GM12875 (cell line): Measurements from ENCODE around the gene FOXL2.
A peak's percentile ranks its signal among the peaks of the same experiment; 100 is the strongest.

Experiments
- H3K4me3 ChIP-seq: one replicate; pipeline ENCODE4 v1.5.1; 2011; ENCODE audit warnings: low read depth, low read length, control low read depth
- TF ChIP-seq, protein P1 (sequence below): IDR thresholded peaks from 2 replicates; pipeline ENCODE4 v1.5.1; 2011; ENCODE audit warnings: low read depth, mild to moderate bottlenecking, control low read depth, inconsistent platforms, low read length, moderate library complexity, borderline replicate concordance; ENCODE audit not compliant: insufficient read depth

Gene FOXL2

DNA sequence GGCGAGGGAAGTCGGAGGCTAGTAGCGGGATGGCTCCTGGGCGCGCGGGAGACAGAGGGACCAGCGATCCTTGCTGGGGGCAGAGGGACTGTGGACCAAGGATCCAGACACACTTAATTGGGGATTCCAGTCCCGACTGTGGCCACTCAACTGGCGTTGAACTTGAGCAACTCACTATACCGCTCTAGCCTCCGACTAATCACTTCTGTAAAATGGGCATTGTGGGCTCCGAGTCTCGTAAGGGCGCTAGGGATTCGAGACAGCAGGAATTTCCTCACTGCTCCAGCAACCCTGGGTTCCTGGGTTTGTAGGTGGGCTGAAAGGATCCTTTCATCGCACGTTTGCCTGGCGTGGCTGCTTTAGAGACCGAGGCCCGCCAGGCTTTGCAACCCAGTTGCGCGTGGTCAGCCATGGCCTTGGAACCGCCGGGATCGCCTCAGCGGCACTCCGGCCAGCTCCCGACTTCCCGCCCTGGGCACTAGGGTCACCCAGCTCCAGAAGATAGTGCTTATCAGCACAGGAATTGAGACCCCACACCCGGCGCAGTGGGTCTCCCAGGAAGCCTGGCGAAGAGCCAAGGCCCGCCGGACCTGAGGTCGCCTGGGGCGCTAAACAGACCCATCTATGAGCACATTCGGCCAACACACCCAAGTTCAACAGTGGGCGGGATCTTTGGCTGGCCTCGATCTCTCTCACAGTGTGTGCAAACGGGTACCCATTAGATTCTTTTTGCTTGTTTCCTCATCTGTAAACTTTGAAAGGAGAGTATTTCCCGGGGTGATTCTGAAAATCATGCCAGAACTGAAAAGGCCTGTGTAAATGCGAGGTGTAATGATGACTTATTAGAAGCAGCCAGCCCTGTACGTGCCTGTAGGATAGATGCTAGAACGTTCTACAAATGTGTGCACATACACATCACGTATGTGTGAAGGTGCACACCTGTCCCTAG, 9.9 kb downstream of the FOXL2 start:
- TF ChIP-seq, protein P1, sequence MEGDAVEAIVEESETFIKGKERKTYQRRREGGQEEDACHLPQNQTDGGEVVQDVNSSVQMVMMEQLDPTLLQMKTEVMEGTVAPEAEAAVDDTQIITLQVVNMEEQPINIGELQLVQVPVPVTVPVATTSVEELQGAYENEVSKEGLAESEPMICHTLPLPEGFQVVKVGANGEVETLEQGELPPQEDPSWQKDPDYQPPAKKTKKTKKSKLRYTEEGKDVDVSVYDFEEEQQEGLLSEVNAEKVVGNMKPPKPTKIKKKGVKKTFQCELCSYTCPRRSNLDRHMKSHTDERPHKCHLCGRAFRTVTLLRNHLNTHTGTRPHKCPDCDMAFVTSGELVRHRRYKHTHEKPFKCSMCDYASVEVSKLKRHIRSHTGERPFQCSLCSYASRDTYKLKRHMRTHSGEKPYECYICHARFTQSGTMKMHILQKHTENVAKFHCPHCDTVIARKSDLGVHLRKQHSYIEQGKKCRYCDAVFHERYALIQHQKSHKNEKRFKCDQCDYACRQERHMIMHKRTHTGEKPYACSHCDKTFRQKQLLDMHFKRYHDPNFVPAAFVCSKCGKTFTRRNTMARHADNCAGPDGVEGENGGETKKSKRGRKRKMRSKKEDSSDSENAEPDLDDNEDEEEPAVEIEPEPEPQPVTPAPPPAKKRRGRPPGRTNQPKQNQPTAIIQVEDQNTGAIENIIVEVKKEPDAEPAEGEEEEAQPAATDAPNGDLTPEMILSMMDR, result no peak
- H3K4me3 ChIP-seq, result no peak overlapping the region

DNA sequence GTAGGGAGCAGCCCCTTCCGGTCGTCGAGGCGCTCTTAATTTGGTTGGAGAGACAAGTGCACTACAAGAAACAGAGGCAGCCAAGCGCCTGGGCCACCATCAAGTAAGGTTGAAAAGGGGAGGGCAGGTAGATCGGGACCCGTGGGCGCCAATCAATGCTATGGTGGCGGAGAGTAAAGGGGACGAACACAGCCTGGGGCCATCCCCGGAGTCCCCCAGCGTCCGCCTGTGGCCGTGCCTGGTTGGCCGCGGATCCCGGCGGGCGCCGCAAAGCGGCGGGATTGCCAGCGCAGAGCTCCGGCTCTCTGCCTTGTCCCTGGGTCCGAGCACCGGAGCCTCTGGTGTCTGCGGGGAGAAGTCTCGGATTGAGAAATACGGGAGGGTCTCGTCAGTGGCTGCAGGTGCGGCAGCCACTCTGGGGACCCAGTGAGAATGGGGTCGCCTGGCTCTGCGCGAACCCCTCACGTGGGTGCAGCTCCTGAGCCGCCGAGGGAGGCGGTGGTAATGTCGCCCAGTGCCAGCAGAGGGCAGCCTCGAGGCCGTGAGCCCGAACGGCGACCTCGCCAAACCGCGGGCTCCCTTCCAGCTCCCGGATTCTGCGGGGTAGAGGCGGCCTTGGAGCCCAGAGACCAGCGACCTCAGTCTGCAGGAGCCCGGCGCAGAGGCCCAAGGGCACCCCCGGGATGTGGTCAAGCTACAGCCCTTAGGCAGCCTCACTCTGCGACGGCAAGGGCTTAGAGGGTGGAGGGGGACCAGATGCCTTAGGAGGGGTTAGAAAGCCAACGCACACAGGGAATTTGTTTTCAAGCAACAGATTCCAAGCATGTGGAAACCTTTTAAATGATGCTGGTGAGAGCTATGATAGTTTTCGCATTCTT, 10.8 kb downstream of the FOXL2 start:
- TF ChIP-seq, protein P1, result peak; percentile 97
- H3K4me3 ChIP-seq, result no peak overlapping the region

DNA sequence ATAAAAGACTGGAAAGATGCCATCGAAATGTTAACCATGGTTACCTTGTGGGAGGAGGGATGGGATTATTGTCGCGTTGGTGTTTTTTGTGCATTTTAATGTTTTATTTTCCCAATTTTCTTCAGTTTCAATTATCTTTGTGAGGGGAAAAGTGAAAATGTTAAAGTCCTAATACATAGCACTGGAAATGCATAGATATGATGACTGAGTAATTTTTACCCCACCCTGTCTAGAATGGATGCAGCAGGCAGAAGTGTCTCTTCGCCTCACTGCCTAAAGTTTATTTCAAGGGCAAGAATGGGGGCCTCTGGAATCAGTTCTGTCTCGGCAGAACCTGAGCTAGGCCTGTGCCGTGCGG, 11.5 kb downstream of the FOXL2 start:
- TF ChIP-seq, protein P1, result no peak
- H3K4me3 ChIP-seq, result no peak overlapping the region

DNA sequence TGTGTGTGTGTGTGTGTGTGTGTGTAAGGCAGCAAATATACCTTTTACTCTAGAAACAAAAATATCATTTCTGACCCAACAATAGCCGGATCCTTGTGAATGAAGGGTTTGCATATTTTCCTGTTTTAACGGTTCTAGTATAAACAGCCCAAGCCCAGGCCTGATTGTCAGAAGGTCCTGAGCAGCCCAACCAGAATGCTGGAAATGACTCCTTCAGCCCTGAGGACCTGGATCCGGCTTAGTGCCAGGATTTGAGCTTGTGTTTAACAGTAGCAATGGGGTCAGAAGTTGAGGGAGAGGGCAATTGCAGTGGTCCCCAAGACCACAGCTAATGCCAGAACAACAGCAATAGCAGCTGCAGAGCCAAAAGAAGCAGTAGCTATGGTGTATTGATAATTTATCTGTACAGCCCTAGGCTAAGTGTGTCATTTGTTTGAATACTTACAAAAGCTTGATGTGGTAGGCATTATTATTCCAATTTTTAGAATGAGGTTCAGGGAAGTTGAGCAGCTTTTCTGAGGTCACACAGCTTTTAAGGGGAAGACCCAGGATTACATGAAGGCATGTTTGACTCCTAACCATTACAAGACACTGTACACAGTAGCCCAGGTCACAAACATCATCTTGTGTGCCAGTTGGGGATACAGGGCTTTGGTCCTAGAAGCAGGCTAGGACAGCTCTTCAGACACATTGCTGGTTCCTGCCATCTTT, 12.8 kb downstream of the FOXL2 start:
- H3K4me3 ChIP-seq, result no peak overlapping the region
- TF ChIP-seq, protein P1, result no peak

DNA sequence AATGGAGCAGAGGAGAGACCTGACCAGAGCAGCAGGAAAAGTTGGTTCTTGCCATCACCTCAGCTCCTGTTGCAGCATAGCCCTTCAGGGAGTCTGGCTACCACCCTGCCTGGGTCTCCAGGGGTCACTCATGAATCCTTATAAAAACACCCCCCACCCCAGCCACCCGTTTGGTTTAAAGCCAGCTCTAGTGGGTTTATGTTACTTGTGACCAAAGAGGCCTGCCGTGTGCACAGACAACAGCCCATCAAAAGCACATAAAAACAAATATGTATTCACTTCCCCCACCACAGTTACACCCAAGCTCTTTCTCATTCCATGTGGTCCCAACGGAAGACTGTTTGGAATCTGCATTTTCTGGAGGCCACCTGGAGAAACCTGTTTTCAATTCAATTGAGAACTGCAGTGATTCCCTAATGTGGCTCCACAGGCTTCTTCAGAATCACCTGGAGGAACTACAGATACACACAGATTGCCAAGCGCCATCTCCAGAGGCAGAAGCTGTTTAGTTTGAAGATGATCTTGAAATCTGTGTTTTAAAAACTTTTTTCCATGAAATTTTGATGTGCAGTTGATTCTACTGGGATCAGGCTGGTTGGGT, 13.8 kb downstream of the FOXL2 start:
- TF ChIP-seq, protein P1, result no peak
- H3K4me3 ChIP-seq, result no peak overlapping the region

DNA sequence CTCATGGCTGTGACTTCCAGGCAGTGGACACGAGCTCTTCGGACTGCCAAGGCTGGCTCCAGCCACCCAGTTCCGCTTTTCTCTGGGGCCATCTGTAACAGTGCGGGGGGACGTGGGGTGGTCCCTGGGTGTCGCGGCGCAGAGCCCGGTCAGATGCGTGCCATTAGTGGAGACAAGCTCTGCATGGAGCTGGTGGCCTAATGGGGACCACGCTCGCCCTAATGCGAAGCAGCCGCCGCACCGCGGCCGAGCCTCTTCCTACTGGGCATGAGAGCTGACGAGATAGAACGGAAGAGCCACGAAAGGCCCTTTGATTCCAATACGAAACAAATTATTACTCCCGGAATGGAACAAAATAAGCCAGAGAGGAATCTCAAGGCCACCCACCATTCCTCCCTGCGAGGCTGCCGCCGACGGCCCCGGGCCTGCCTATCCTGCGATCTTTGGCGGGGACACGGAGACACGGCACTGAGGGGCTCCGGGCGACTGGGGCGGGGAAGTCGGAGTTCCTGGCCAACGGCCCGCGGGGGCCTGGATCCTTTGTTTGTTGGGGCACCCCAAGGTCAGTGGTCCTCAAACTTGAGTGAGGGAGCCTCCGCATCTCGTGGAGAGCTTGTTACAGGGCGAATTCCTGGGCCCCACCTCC, 18.1 kb downstream of the FOXL2 start:
- TF ChIP-seq, protein P1, result no peak
- H3K4me3 ChIP-seq, result no peak overlapping the region
